ENCODE data around the gene TRPT1. TPM values are rescaled to one million over a fixed set of nuclear protein-coding genes. Genes with fewer than 3 reads are reported as not detected.

TRPT1 gene
- polyA plus RNA-seq, 1 donor = 38.3 TPM

GRCh38 chr11:64244966-64245365, 19.0 kb upstream of the TRPT1 start:
- no CpG with 5 or more reads among the region's 6 CpGs for WGBS (ENCODE audit: insufficient coverage, low lambda C conversion rate)
- H3K27ac ChIP-seq (ENCODE audit: low read length) = peak overlapping the region; percentile 89
- H3K27me3 ChIP-seq (ENCODE audit: control insufficient read depth, insufficient read depth, low read length) = no peaks in the 10 kb centered on the region
- no peak for DNase-seq
- H3K4me1 ChIP-seq (ENCODE audit: control insufficient read depth, insufficient read depth, low read length) = peaks cover 47% of the 10 kb centered on the region
- H3K36me3 ChIP-seq (ENCODE audit: control insufficient read depth, insufficient read depth, low read length) = peaks cover 16% of the 10 kb centered on the region
- no peaks in the 10 kb centered on the region for H3K9me3 ChIP-seq (ENCODE audit: control insufficient read depth, low read depth, low read length)
- peak overlapping the region; percentile 83 for H3K4me3 ChIP-seq (ENCODE audit: low read length)

DNA sequence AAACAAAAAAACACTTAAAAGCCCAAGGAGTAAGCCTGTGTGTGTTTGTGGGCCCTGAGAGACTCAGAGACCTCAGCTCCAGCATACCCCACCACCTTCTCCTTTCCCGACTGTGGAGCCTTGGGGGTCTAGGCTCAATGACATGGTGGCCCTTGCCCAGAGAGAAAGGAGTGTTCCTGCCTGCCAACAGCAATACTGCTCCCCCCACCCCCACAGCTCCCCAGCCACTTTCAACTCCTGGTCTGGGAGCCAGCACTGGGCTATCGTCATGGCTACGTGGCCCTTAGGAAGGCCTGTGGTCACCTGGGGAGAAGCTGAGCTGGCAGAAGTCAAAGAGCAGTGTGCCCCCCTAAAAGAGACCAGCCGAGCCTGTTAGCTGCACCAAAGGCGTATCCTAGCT, 18.1 kb upstream of the TRPT1 start:
- H3K4me1 ChIP-seq (ENCODE audit: control insufficient read depth, insufficient read depth, low read length) = peaks cover 44% of the 10 kb centered on the region
- peaks cover 20% of the 10 kb centered on the region for H3K36me3 ChIP-seq (ENCODE audit: control insufficient read depth, insufficient read depth, low read length)
- no peaks in the 10 kb centered on the region for H3K27me3 ChIP-seq (ENCODE audit: control insufficient read depth, insufficient read depth, low read length)
- H3K4me3 ChIP-seq (ENCODE audit: low read length) = no peak overlapping the region
- no peaks in the 10 kb centered on the region for H3K9me3 ChIP-seq (ENCODE audit: control insufficient read depth, low read depth, low read length)
- no peak for DNase-seq
- WGBS (ENCODE audit: insufficient coverage, low lambda C conversion rate) = no CpG with 5 or more reads among the region's 5 CpGs
- H3K27ac ChIP-seq (ENCODE audit: low read length) = no peak overlapping the region

GRCh38 chr11:64243236-64243854, 17.4 kb upstream of the TRPT1 start:
- Histone ChIP-seq H3K9me3 (ENCODE audit: control insufficient read depth, low read depth, low read length) (no peaks in the 10 kb centered on the region), H3K36me3 (ENCODE audit: control insufficient read depth, insufficient read depth, low read length) (peaks cover 27% of the 10 kb centered on the region), H3K4me1 (ENCODE audit: control insufficient read depth, insufficient read depth, low read length) (peaks cover 38% of the 10 kb centered on the region), H3K27ac (ENCODE audit: low read length) (no peak overlapping the region), H3K4me3 (ENCODE audit: low read length) (no peak overlapping the region), H3K27me3 (ENCODE audit: control insufficient read depth, insufficient read depth, low read length) (no peaks in the 10 kb centered on the region)
- no peak for DNase-seq
- WGBS (ENCODE audit: insufficient coverage, low lambda C conversion rate) = no CpG with 5 or more reads among the region's 8 CpGs

DNA sequence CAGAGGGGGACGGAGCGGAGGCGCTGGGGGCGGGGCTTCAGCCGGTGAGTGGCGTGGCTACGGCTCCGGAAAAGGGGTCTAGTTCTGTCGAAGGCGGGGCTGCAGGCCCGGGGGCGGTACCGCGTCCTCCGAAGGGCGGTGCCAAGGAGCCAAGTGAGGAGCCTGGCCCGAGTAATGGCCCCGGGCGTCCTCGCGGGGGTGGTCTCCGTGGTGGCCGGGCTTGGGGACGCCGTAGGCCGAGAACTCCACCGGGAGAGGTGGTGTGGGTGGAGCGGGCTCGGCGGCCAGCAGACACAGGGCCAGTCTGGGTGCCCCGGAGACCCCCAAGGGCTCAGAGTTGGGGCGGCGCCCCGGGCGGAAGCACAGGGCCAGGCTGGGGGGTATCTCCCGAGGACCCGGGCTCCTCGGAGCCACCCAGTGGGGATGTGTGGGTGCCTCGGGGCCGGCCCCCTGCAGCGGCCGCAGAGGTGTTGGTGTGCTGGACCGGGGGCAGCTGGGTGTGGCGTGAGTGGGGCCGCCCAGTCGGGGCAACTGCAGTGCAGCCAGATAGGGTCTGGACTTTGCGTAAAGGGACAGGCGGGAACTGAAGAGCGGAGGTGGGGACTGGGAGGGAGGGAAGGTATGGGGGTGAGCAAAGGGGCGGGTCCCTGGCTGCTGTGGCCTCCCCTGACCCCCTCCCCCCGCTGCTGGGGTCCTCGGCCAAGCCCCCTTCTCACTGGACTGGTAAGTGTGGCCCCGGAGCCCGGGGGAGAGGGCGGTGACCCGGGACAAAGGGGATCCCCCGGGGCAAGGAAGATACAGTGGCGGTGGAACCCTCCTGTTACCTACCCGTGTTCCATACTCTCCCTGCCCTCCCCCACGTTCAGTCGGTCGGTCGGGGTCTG, 15.7 kb upstream of the TRPT1 start:
- no CpG with 5 or more reads among the region's 63 CpGs for WGBS (ENCODE audit: insufficient coverage, low lambda C conversion rate)

GRCh38 chr11:64241241-64241490, 15.2 kb upstream of the TRPT1 start:
- DNase-seq = peak in 1 of 2 donors; percentile 100
- H3K9me3 ChIP-seq (ENCODE audit: control insufficient read depth, low read depth, low read length) = no peaks in the 10 kb centered on the region
- peak overlapping the region; percentile 95 for H3K4me3 ChIP-seq (ENCODE audit: low read length)
- peaks cover 33% of the 10 kb centered on the region for H3K36me3 ChIP-seq (ENCODE audit: control insufficient read depth, insufficient read depth, low read length)
- peak overlapping the region; percentile 100 for H3K27ac ChIP-seq (ENCODE audit: low read length)
- no CpG with 5 or more reads among the region's 24 CpGs for WGBS (ENCODE audit: insufficient coverage, low lambda C conversion rate)
- H3K4me1 ChIP-seq (ENCODE audit: control insufficient read depth, insufficient read depth, low read length) = peaks cover 44% of the 10 kb centered on the region
- no peaks in the 10 kb centered on the region for H3K27me3 ChIP-seq (ENCODE audit: control insufficient read depth, insufficient read depth, low read length)

More for the DNA sequence above, 15.7 kb upstream of the TRPT1 start:
- Histone ChIP-seq H3K27ac (ENCODE audit: low read length) (peak overlapping the region; percentile 100), H3K27me3 (ENCODE audit: control insufficient read depth, insufficient read depth, low read length) (no peaks in the 10 kb centered on the region), H3K4me1 (ENCODE audit: control insufficient read depth, insufficient read depth, low read length) (peaks cover 42% of the 10 kb centered on the region), H3K36me3 (ENCODE audit: control insufficient read depth, insufficient read depth, low read length) (peaks cover 33% of the 10 kb centered on the region), H3K4me3 (ENCODE audit: low read length) (peak overlapping the region; percentile 95), H3K9me3 (ENCODE audit: control insufficient read depth, low read depth, low read length) (no peaks in the 10 kb centered on the region)
- DNase-seq = peak; percentile 82 to 100

- H3K36me3 ChIP-seq (ENCODE audit: control insufficient read depth, insufficient read depth, low read length) = peaks cover 37% of the 10 kb centered on the region
- H3K4me1 ChIP-seq (ENCODE audit: control insufficient read depth, insufficient read depth, low read length) = peaks cover 48% of the 10 kb centered on the region
- no peaks in the 10 kb centered on the region for H3K9me3 ChIP-seq (ENCODE audit: control insufficient read depth, low read depth, low read length)
- no CpG with 5 or more reads among the region's 58 CpGs for WGBS (ENCODE audit: insufficient coverage, low lambda C conversion rate)
- H3K27ac ChIP-seq (ENCODE audit: low read length) = peak within 1 kb of the TSS; percentile 100
- peak within 1 kb of the TSS; percentile 95 for H3K4me3 ChIP-seq (ENCODE audit: low read length)
- peak; percentile 98 to 99 for DNase-seq
- H3K27me3 ChIP-seq (ENCODE audit: control insufficient read depth, insufficient read depth, low read length) = no peaks in the 10 kb centered on the region
Measured at GRCh38 chr11:64240435-64241240, 14.7 kb upstream of the TRPT1 start, which contains the start of gene FKBP2. Gene FKBP2, plus strand, starts transcription at chr11:64241095. Its CDS starts 1,293 bp downstream, at chr11:64242388.

DNA sequence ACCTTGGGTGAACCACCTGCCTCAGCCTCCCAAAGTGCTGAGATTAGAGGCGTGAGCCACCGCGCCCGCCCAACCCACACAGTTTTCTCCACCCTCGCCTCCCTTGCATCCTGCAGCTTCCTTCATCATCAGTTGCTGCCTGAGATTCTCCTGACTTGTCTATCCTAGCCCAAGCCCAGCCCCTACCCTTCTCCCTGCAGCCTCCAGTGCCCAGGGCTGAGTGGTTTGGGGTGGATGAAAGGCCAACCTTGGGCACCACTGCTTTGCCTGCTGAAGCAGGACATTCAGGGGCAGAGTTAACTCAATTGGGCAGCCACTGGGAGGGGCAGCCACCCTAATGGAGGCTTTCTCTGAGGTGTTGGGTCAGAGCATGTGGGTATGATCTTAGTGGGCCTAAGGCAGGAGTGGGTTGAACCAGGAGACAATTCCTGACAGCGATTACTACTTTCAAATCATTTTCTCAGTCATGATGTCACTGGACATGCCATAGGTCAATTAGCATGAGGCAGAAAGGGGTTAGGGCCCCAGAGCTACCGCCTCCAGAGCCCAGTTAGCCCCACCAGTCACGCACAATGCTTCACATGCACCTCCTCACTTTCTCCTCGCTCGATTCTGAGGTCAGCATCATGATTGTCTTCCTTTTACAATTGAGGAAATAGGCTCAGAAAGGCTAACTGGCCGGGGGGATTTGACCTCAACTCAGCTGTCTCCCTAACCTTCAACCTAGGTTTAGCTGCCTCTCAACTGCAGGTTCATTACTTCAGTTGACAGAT, 13.9 kb upstream of the TRPT1 start:
- Histone ChIP-seq H3K4me1 (ENCODE audit: control insufficient read depth, insufficient read depth, low read length) (peaks cover 50% of the 10 kb centered on the region), H3K9me3 (ENCODE audit: control insufficient read depth, low read depth, low read length) (no peaks in the 10 kb centered on the region), H3K27me3 (ENCODE audit: control insufficient read depth, insufficient read depth, low read length) (no peaks in the 10 kb centered on the region), H3K4me3 (ENCODE audit: low read length) (peak overlapping the region; percentile 95), H3K27ac (ENCODE audit: low read length) (peak overlapping the region; percentile 100), H3K36me3 (ENCODE audit: control insufficient read depth, insufficient read depth, low read length) (peaks cover 37% of the 10 kb centered on the region)
- no peak for DNase-seq
- 83% methylated on average over 1 of the region's 11 CpGs for WGBS (ENCODE audit: insufficient coverage, low lambda C conversion rate)

DNA sequence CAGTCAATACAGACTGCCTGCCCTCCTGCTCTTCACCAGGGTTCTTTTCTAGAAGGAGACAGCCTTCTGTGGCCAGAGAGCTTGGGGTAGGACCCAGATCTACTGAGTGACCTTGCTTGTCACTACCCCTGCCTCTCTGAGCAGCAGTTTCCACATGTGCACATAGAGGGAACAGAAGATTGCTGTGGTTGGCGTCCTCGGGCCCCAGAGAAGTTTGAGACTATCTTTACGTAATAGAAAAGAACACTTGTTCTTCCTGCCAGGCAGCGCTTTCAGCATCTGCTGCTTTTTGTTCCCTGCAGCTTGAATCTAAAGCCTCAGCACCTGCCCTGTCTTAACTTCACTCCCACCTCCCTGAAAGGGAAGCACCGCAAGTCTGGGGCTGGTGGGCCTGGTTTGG, 13.0 kb upstream of the TRPT1 start:
- Histone ChIP-seq H3K4me1 (ENCODE audit: control insufficient read depth, insufficient read depth, low read length) (peaks cover 48% of the 10 kb centered on the region), H3K9me3 (ENCODE audit: control insufficient read depth, low read depth, low read length) (no peaks in the 10 kb centered on the region), H3K36me3 (ENCODE audit: control insufficient read depth, insufficient read depth, low read length) (peaks cover 33% of the 10 kb centered on the region), H3K4me3 (ENCODE audit: low read length) (no peak overlapping the region), H3K27ac (ENCODE audit: low read length) (peak overlapping the region; percentile 14), H3K27me3 (ENCODE audit: control insufficient read depth, insufficient read depth, low read length) (no peaks in the 10 kb centered on the region)
- WGBS (ENCODE audit: insufficient coverage, low lambda C conversion rate) = no CpG with 5 or more reads among the region's 5 CpGs
- no peak for DNase-seq

DNA sequence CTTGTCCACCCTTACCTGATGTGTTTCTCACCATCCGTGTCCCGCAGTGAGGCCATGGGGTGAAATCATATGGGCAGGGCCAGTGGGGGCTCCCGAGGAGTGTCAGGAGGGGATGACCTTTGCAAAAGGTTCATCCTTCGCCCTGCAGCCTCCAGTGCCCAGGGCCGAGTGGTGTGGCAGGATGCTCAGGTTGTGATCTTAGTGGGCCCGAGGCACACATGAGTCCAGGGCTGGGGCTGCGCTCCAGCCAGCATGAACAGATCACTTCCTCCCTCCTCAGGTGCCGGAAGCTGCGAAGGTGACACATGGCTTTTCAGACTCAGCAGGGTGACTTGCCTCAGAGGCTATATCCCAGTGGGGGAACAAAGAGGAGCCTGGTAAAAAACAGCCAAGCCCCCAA, 12.1 kb upstream of the TRPT1 start:
- H3K36me3 ChIP-seq (ENCODE audit: control insufficient read depth, insufficient read depth, low read length) = peaks cover 24% of the 10 kb centered on the region

More for the DNA sequence above, 12.1 kb upstream of the TRPT1 start:
- Histone ChIP-seq H3K9me3 (ENCODE audit: control insufficient read depth, low read depth, low read length) (no peaks in the 10 kb centered on the region), H3K27me3 (ENCODE audit: control insufficient read depth, insufficient read depth, low read length) (no peaks in the 10 kb centered on the region), H3K4me3 (ENCODE audit: low read length) (no peak overlapping the region), H3K27ac (ENCODE audit: low read length) (peak overlapping the region; percentile 1), H3K4me1 (ENCODE audit: control insufficient read depth, insufficient read depth, low read length) (peaks cover 46% of the 10 kb centered on the region)
- WGBS (ENCODE audit: insufficient coverage, low lambda C conversion rate) = no CpG with 5 or more reads among the region's 9 CpGs
- no peak for DNase-seq
